Left lung (tissue), 10 donors: Measurements from ENCODE around the gene NAT9. TPM values are rescaled to one million over a fixed set of nuclear protein-coding genes. Genes with fewer than 3 reads are reported as not detected.

Source experiments
- ATAC-seq: fragments of 200-7000 bp; cut with Tn5 transposase; one replicate; pipeline ENCODE4 v1.9.1; 2020; ENCODE audit warnings: moderate library complexity
- DNase-seq, 4 donors: peaks; one replicate each; pipeline ENCODE4 v3.0.0-alpha.2; 2013 to 2020
- H3K27ac ChIP-seq, 2 donors: fragments of 200-600 bp; sonication (generic) in 1 of 2; one replicate each; pipeline versions ENCODE4 v1.5.0 to v1.8.0; 2020 to 2021
- H3K27me3 ChIP-seq, 2 donors: fragments of 200-600 bp; sonication (generic) in 1 of 2; one replicate each; pipeline versions ENCODE4 v1.5.0 to v1.8.0; 2020 to 2021
- H3K36me3 ChIP-seq, 2 donors: fragments of 200-600 bp; sonication (generic) in 1 of 2; one replicate each; pipeline versions ENCODE4 v1.5.0 to v1.8.0; 2020 to 2021
- H3K4me1 ChIP-seq, 2 donors: fragments of 200-600 bp; one replicate each; pipeline ENCODE4 v1.8.0; 2021
- H3K4me3 ChIP-seq, 2 donors: fragments of 200-600 bp; sonication (generic) in 1 of 2; one replicate each; pipeline versions ENCODE4 v1.5.0 to v1.8.0; 2020 to 2021; ENCODE audit warnings: mild to moderate bottlenecking in 1 of 2
- H3K9me3 ChIP-seq, 2 donors: fragments of 200-600 bp; sonication (generic) in 1 of 2; one replicate each; pipeline versions ENCODE4 v1.5.0 to v1.8.0; 2020 to 2021
- intact Hi-C, 2 donors: fragments of 100-400 bp; cut with DNase I; formaldehyde crosslinking; loops; one replicate each; pipeline versions ENCODE4 v1.11.2 to v1.14.2; 2022
- polyA plus RNA-seq, 6 donors: library from polyadenylated mRNA; unstranded; fragments of 120-200 nt; gene quantifications; one replicate each; pipeline ENCODE4 v1.2.1, GENCODE V29; 2013; ENCODE audit not compliant: insufficient read length in 6 of 6
- total RNA-seq, 2 donors: library from RNA; stranded (reverse); fragmentation: NEBNext Ultra II Directional; extraction: Animal tissue kit (Norgen Biotek cat#: 25700); gene quantifications; one replicate each; pipeline ENCODE4 v1.2.1, GENCODE V29; 2021
- TF ChIP-seq, protein P1 (sequence below), 2 donors: fragments of 200-600 bp; sonication (generic) in 1 of 2; IDR thresholded peaks; one replicate each; pipeline versions ENCODE4 v1.5.0 to v1.8.0; 2021; ENCODE audit warnings: antibody characterized with exemption in 2 of 2
- donor health status: DM: no; HTN: yes; CAD: no.
- donor health status: DM: no; HTN: no; CAD: no.

NAT9 gene
- total and polyA plus RNA-seq, 8 donors, result 40.3 to 52.8 (median 45.5) TPM

DNA sequence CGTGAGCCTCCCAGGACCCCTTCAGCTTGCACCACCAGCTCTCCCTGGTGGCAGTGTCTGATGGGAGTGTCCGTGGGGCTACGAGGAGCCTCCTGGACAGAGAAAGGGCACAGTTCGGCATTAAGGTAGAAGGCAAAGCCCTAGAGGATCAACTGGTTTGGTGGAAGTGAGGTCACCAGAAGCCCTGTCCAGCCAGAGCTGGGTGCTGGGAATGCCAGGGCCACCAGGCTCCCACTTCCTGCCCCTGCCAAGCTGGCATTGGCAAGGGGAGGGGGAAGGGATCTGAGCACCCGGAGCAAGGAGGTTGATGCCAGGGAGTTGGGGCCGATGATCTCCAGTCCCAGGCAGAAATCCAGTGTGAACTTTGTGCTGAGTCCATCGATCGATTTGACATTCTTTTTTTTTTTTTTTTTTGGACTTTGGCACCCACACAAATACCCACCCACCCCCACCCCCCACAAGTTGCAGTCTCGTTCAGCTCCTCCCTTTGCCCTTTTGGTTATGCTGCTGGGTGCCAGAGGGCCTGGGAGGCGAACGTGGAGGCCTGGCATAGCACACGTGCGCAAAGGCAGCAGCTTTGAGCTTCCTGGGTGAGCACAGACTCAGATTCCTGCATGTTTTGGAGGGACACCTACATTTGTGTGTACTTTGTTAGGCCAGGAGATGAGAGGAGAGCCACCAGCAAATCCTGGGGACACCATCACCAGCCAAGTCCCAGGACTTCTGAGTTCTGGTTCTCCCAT is 25.6 kb downstream of the NAT9 start:
- intact Hi-C loops, result no loop called here
- Histone ChIP-seq H3K36me3 (no peaks in the 10 kb centered on the region), H3K4me3 (peak overlapping the region; percentile 80 to 88), H3K4me1 (peaks cover 18 to 77% of the 10 kb centered on the region in 2 donors), H3K9me3 (no peaks in the 10 kb centered on the region), H3K27me3 (no peaks in the 10 kb centered on the region), H3K27ac (peak overlapping the region in 1 of 2 donors; percentile 88)
- peak in 1 of 4 donors; percentile 70 for DNase-seq
- TF ChIP-seq, protein P1, sequence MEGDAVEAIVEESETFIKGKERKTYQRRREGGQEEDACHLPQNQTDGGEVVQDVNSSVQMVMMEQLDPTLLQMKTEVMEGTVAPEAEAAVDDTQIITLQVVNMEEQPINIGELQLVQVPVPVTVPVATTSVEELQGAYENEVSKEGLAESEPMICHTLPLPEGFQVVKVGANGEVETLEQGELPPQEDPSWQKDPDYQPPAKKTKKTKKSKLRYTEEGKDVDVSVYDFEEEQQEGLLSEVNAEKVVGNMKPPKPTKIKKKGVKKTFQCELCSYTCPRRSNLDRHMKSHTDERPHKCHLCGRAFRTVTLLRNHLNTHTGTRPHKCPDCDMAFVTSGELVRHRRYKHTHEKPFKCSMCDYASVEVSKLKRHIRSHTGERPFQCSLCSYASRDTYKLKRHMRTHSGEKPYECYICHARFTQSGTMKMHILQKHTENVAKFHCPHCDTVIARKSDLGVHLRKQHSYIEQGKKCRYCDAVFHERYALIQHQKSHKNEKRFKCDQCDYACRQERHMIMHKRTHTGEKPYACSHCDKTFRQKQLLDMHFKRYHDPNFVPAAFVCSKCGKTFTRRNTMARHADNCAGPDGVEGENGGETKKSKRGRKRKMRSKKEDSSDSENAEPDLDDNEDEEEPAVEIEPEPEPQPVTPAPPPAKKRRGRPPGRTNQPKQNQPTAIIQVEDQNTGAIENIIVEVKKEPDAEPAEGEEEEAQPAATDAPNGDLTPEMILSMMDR (IDR thresholded peaks at IDR 0.05), result no peak
- ATAC-seq, result no peak

DNA sequence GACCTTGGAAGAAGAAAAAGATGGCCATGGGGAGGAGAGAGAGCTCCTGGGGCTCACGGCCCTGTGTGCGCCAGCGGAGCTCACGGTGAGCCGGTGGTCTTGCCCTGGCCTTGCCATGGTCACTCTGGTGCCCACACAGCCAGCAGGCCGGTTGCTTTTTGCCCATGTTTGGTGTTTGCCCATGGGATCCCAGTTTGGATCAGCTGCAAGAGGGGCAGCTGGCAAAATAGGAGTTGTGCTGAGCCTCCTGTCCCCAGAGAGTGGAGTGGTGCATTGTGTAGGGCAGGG is 26.2 kb downstream of the NAT9 start:
- ATAC-seq, result no peak

DNA sequence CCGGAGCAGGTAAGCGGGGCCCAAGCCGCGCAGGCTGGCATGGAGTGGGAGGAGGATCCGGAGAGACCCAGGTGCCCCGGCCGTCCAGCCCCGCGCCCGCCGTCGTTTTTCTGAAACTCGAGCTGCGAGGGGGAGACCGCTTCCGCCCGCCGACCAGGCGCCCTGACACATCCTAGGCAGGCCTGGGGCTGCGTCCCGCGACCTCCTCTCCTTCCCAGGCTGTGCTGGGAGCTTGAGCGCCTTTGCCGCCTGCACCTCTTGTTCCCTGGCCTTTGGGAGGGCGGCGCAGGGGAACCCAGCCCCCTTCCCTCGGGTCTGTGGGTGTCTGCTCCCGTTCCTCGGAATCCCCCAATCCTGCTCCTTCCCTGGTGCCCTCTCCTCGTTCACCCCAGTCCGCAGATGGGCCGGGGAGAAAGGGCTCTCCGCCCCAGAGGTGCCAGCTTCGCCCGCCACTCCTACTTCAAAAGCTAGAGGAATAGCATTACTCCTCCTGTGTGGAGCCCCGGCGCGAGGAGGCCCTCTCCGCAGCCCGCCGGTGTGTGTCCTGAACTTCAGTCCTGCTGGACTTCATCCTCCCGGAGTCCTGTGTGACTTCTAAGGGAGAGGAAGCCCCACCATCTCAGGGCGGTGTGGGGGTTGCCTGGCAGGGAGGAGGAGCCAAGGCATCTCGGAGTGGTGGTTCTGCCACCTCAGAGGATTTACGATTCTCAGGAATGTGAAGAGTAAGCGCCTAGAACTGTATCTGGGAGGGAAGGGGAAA is 26.7 kb downstream of the NAT9 start:
- DNase-seq (peak in 1 of 4 donors; percentile 84), ATAC-seq (peak; percentile 3)
- H3K4me3 ChIP-seq, result peak overlapping the region; percentile 80 to 88
- H3K4me1 ChIP-seq, result peaks cover 18 to 83% of the 10 kb centered on the region in 2 donors
- H3K27ac ChIP-seq, result peak overlapping the region in 1 of 2 donors; percentile 88
- H3K9me3 ChIP-seq, result no peaks in the 10 kb centered on the region
- H3K36me3 ChIP-seq, result no peaks in the 10 kb centered on the region
- intact Hi-C loops, result no loop called here
- H3K27me3 ChIP-seq, result no peaks in the 10 kb centered on the region
- TF ChIP-seq, protein P1 (IDR thresholded peaks at IDR 0.05), result no peak

More for the DNA sequence above, 26.2 kb downstream of the NAT9 start:
- H3K36me3 ChIP-seq, result no peaks in the 10 kb centered on the region
- TF ChIP-seq, protein P1 (IDR thresholded peaks at IDR 0.05), result no peak
- peak overlapping the region; percentile 80 to 88 for H3K4me3 ChIP-seq
- peak overlapping the region in 1 of 2 donors; percentile 88 for H3K27ac ChIP-seq
- intact Hi-C loops, result no loop called here
- peak in 1 of 4 donors; percentile 53 for DNase-seq
- H3K4me1 ChIP-seq, result peaks cover 18 to 79% of the 10 kb centered on the region in 2 donors
- H3K27me3 ChIP-seq, result no peaks in the 10 kb centered on the region
- H3K9me3 ChIP-seq, result no peaks in the 10 kb centered on the region

DNA sequence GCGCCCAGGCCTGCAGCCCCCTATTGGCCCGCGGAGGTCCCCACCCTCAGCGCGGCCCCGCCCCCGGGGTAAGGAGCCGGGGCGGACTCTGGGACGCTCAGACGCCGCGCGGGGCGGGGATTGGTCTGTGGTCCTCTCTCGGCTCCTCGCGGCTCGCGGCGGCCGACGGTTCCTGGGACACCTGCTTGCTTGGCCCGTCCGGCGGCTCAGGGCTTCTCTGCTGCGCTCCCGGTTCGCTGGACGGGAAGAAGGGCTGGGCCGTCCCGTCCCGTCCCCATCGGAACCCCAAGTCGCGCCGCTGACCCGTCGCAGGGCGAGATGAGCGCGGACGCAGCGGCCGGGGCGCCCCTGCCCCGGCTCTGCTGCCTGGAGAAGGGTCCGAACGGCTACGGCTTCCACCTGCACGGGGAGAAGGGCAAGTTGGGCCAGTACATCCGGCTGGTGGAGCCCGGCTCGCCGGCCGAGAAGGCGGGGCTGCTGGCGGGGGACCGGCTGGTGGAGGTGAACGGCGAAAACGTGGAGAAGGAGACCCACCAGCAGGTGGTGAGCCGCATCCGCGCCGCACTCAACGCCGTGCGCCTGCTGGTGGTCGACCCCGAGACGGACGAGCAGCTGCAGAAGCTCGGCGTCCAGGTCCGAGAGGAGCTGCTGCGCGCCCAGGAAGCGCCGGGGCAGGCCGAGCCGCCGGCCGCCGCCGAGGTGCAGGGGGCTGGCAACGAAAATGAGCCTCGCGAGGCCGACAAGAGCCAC is 27.4 kb downstream of the NAT9 start, which contains the start of gene NHERF1:
Gene NHERF1, plus strand, starts transcription at position 100 of the 750 bp plus-strand sequence. Its CDS starts 219 bp downstream, at position 319.
- Histone ChIP-seq H3K27ac (peak within 1 kb of the TSS; percentile 73 to 88), H3K36me3 (no peaks in the 10 kb centered on the region), H3K4me1 (peaks cover 18 to 86% of the 10 kb centered on the region in 2 donors), H3K27me3 (no peaks in the 10 kb centered on the region), H3K9me3 (no peaks in the 10 kb centered on the region), H3K4me3 (peak within 1 kb of the TSS; percentile 80 to 88)
- TF ChIP-seq, protein P1 (IDR thresholded peaks at IDR 0.05), result peak in 1 of 2 donors; percentile 1
- ATAC-seq (peak; percentile 93), DNase-seq (peak; percentile 88 to 99 (median 95))
- intact Hi-C loops, result no loop called here

DNA sequence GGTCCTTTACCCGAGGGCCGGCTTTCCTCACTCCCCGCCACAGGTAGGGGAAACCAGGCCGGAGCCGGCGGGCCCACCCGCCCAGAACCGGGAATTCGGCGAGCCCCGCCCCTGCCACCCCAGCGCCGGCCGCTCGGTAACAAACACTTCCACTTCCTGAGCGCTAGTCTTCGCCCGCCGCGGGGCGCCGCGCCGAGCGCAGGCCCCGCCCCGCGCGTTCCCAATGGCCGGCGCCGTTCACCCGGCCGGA is 27.9 kb downstream of the NAT9 start:
- H3K4me3 ChIP-seq, result peak overlapping the region; percentile 80 to 88
- intact Hi-C loops, result no loop called here
- H3K9me3 ChIP-seq, result no peaks in the 10 kb centered on the region
- no peaks in the 10 kb centered on the region for H3K36me3 ChIP-seq
- no peaks in the 10 kb centered on the region for H3K27me3 ChIP-seq
- DNase-seq (no peak), ATAC-seq (no peak)
- peak overlapping the region; percentile 73 to 88 for H3K27ac ChIP-seq
- H3K4me1 ChIP-seq, result peaks cover 18 to 90% of the 10 kb centered on the region in 2 donors
- TF ChIP-seq, protein P1 (IDR thresholded peaks at IDR 0.05), result peak; percentile 14 to 56
